HG03571 (cell line): Measurements from ENCODE around the gene RECQL5.

Experiments used
- ATAC-seq: cut with Tn5 transposase; IDR thresholded peaks from one replicate; pipeline ENCODE4 v1.9.1; 2021; ENCODE audit not compliant: unreplicated experiment

RECQL5 gene

DNA sequence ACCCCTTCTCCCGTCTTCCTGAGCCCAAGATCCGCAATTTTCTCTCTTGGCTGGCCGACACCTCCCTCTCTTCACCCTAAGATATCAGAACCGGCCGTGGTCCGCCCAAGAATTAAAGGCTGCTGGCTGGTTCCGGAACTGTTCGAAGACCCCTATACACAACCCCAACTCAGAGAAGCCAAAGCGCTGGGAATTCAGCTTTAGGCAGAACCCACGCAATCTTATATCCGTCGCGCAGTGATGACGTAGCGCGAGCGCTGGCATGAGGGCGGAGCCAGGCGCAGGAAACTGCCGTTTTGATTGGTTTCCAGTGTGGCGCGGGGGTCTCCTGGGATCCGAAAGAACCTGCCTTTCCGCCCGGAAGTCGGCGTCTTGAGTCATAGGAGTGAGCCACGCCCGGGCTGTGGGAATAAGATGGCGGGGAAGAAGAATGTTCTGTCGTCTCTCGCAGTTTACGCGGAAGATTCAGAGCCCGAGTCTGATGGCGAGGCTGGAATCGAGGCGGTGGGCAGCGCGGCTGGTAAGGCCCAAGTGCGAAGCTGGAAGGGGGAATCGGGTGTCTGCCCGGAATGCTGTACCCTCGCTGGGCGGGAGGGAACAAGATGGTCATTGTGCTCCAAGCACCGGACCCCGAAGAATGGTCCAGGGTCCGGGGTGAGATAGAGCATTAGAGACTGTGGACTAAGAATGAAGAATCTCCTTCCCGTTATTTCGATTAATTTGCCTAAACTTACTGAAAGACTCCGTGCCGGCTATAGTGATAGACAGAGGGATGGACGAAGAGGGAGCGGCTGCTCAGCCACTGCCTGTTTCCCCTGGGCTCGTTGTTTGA lies at the start of gene RECQL5, which contains the start of gene SAP30BP:
Gene RECQL5 (minus strand): TSS at position 196 of the 832 bp plus-strand sequence. CDS start 597 bp downstream, outside the sequence.
Gene SAP30BP (plus strand): TSS at position 380 of the 832 bp plus-strand sequence. CDS start 35 bp downstream, at position 415.
- peak; percentile 68 for ATAC-seq

DNA sequence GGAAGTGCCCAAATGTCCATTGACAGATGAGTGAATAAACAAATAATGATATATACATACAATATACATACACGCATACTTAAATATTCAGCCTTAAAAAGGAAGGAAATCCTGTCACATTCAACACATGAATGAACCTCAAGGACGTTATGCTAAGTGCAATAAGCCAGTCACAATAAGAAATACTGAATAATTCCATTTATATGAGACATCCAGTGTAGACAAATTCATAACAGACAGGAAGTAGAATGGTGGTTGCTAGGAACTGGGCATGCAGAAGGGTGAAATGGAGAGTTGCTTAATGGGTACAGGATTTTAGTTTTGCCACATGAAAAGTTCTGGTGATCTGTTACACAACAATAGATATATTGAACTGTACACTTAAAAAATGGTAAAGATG lies 45.5 kb upstream of the RECQL5 start:
- ATAC-seq: no peak

DNA sequence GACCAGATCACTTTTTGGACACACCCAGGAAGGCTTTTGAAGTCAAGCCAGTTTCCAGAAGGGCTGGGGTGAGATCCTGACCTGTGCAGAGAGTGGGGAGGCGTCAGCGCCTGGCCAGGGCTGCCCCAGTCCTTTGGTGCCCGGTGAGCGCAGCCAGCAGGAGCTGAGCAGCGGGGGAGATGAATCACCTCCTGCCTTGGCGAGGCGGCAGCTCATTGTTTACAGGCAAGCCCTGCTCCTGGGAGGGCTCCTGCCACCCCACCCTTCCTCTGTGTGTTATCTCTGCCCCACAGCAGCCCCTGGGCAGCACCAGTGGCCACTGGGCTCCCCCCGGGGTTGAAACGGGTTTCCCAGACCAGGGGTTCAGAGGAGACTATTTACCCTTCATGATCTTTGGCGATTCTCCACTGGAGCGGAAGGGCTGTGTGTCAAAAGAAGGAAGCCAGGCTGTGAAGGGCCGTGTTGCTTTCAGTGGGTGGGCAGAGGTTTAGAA lies 40.2 kb upstream of the RECQL5 start:
- no peak for ATAC-seq

GRCh38 chr17:75706042-75706728 lies 39.2 kb upstream of the RECQL5 start:
- no peak for ATAC-seq

- ATAC-seq: no peak
Measured at GRCh38 chr17:75704963-75705875, 38.3 kb upstream of the RECQL5 start.

GRCh38 chr17:75703591-75703990 lies 36.6 kb upstream of the RECQL5 start:
- no peak for ATAC-seq

DNA sequence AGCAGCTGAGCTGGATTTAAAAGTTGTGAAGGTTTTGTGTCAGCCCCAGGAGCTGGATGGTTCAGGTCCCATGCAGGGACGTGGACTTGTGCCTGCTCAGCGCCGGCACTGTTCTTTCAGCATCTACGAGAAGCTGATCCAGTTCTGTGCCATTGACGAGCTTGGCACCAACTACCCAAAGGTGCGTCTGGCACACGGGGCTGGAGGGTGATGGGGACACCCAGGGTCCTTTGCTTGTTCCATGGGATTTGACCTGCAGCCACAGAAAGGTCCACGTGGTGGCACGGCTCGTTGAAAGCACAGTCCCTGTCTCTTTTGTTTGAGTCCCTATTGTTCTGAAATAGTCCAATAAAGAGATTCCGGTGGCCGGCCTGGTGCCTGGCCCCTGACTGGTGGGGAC lies 36.2 kb upstream of the RECQL5 start:
- ATAC-seq: no peak

DNA sequence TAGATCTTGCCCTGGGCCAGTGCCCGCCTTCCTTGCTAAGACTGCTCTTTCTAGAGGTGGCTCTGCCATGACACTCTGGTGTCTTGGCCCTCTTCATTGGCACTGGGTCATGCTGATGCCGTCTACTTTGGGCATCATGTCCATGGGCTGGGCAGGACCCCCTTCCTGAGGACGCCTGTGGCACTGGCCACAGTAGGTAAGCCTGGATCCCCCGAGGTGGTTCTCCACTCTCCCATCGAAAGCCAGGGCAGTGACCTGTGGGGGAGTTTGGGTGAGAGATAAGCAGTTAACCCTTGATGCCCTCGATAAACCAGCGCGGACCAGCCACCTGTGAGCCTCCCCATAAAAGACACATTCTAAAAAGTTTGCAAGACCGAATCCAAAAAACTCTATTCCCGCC lies 34.3 kb upstream of the RECQL5 start:
- ATAC-seq: no peak

GRCh38 chr17:75698659-75699058 lies 31.7 kb upstream of the RECQL5 start:
- no peak for ATAC-seq

DNA sequence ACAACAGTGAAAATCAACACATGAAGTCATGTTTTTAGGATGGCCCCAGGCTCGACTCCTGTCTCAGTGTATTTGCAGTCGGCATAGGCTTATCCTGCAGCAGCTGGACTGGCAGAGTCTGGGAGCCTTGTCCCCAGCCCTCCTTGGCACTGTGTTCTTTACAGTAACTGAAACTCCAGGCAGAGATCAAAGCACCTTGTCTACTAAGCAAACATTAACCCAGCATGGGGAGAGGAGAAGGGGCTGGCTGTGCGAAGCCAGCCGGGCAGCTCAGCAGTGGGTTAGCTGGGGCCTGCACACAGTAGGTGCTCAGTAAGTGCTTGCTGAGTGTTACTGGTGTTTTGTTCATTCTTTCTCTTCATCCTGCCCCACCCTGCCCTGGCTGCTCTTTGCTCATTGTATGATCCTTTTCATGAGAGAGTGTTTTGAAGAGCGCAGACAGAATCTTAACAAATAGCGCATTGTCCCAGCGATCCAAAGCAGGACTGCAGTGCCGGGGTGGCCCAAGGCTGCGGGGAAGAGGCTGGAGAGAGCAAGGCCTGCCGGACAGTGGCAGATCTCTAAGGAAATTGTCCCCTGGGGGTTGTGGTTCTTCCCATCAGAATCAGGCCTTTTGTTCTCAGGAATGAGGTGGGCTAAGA lies 30.8 kb upstream of the RECQL5 start:
- no peak for ATAC-seq

- no peak for ATAC-seq
Measured at GRCh38 chr17:75695830-75696271, 28.9 kb upstream of the RECQL5 start.

GRCh38 chr17:75695141-75695829 lies 28.3 kb upstream of the RECQL5 start:
- ATAC-seq: no peak

GRCh38 chr17:75694536-75694935 lies 27.6 kb upstream of the RECQL5 start:
- no peak for ATAC-seq

GRCh38 chr17:75693500-75694481 lies 26.8 kb upstream of the RECQL5 start:
- no peak for ATAC-seq

DNA sequence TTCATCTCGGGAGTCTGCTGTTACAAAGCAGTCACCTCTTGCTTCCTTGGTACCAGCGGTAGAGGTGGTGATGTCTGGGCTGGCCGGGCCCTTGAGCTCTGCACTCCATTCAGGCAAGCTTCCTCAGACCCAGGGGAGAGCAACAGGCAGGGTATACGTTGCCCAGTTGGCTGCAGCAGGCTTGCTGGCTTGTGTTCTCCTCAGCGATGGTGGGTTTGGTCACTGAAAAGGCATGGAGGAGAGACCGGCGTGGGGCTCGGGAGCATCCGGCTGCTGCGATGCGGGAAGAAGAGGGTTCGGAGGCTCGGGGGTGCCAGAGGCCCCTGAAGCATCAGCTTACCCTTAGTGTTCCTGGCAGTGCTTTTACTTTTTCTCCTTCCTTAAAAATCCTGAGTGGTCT lies 26.0 kb upstream of the RECQL5 start:
- no peak for ATAC-seq

GRCh38 chr17:75691801-75692626 lies 25.1 kb upstream of the RECQL5 start:
- no peak for ATAC-seq

GRCh38 chr17:75691371-75691791 lies 24.4 kb upstream of the RECQL5 start:
- no peak for ATAC-seq

- no peak for ATAC-seq
Measured at GRCh38 chr17:75689441-75689873, 22.5 kb upstream of the RECQL5 start.
